IMR-90 (cell line): ENCODE results near the gene CMSS1. TPM values are rescaled to one million over a fixed set of nuclear protein-coding genes. Genes with fewer than 3 reads are reported as not detected.

Experiments used
- ATAC-seq: fragments of 200-7000 bp; cut with Tn5 transposase; 2 replicates; pipeline ENCODE4 v1.9.1; 2020; ENCODE audit warnings: low read depth, mild to moderate bottlenecking, moderate library complexity
- BruUV-seq: library from RNA; stranded (reverse); fragments of 400-500 nt; replicated peaks from 2 replicates; lab custom pipeline; 2021; lab: Mats Ljungman, UMichigan
- CTCF ChIA-PET: fragments of 300-600 bp; formaldehyde crosslinking; extraction: SDS; loops from one replicate; lab custom pipeline; 2021; ENCODE audit warnings: antibody characterized with exemption; lab: Yijun Ruan, JAX
- POLR2A ChIA-PET: fragments of 300-600 bp; sonication (Branson Sonifier 250); formaldehyde crosslinking; loops from one replicate; lab custom pipeline; 2022; ENCODE audit warnings: antibody characterized with exemption; ENCODE audit not compliant: unreplicated experiment; lab: Charles Lee
- DNase-seq: peaks from one replicate; pipeline ENCODE4 v3.0.0; 2013
- H2AFZ ChIP-seq: replicated peaks from 2 replicates; pipeline ENCODE3; 2013; ENCODE audit warnings: low read length, mild to moderate bottlenecking; ENCODE audit not compliant: poor library complexity
- H2AK5ac ChIP-seq: 2 replicates; pipeline ENCODE4 v1.6.1; 2013; ENCODE audit warnings: low read depth, low read length, inconsistent platforms
- H2AK9ac ChIP-seq: replicated peaks from 2 replicates; pipeline ENCODE3; 2013; ENCODE audit warnings: mild to moderate bottlenecking, low read depth, low read length, moderate library complexity; ENCODE audit not compliant: poor library complexity
- H2BK120ac ChIP-seq: 2 replicates; pipeline ENCODE4 v1.6.1; 2013; ENCODE audit warnings: low read depth, low read length, inconsistent platforms
- H2BK15ac ChIP-seq: 3 replicates; pipeline ENCODE4 v1.6.1; 2013; ENCODE audit warnings: low read depth, low read length, inconsistent platforms
- H2BK20ac ChIP-seq: 2 replicates; pipeline ENCODE4 v1.6.1; 2013; ENCODE audit warnings: low read depth, mild to moderate bottlenecking, inconsistent platforms, low read length, moderate library complexity
- H2BK5ac ChIP-seq: 2 replicates; pipeline ENCODE4 v1.6.1; 2013; ENCODE audit warnings: mild to moderate bottlenecking, low read depth, low read length, inconsistent platforms; ENCODE audit not compliant: poor library complexity, severe bottlenecking
- H3K14ac ChIP-seq: replicated peaks from 2 replicates; pipeline ENCODE4 v1.6.1; 2013; ENCODE audit warnings: low read depth, low read length, inconsistent platforms
- H3K18ac ChIP-seq: 2 replicates; pipeline ENCODE4 v1.6.1; 2013; ENCODE audit warnings: low read depth, low read length, control low read depth
- H3K23ac ChIP-seq: 2 replicates; pipeline ENCODE4 v1.6.1; 2013; ENCODE audit warnings: low read depth, low read length, inconsistent platforms
- H3K27ac ChIP-seq: 2 replicates; pipeline ENCODE4 v1.5.1; 2013; ENCODE audit warnings: mild to moderate bottlenecking, control low read depth, low read length; ENCODE audit not compliant: insufficient read depth
- H3K27me3 ChIP-seq: 2 replicates; pipeline ENCODE4 v1.6.1; 2013; ENCODE audit warnings: low read length; ENCODE audit not compliant: control insufficient read depth, insufficient read depth
- H3K36me3 ChIP-seq: 2 replicates; pipeline ENCODE4 v1.6.1; 2013; ENCODE audit warnings: low read length, mixed read lengths; ENCODE audit not compliant: control insufficient read depth, insufficient read depth
- H3K4ac ChIP-seq: 2 replicates; pipeline ENCODE4 v1.6.1; 2013; ENCODE audit warnings: low read depth, low read length, inconsistent platforms
- H3K4me1 ChIP-seq: 2 replicates; pipeline ENCODE4 v1.6.1; 2013; ENCODE audit warnings: low read length, mixed read lengths; ENCODE audit not compliant: control insufficient read depth, insufficient read depth
- H3K4me2 ChIP-seq: 2 replicates; pipeline ENCODE4 v1.6.1; 2013; ENCODE audit warnings: low read depth, mild to moderate bottlenecking, control low read depth, low read length, moderate library complexity
- H3K4me3 ChIP-seq: 2 replicates; pipeline ENCODE4 v1.5.1; 2013; ENCODE audit warnings: low read depth, mild to moderate bottlenecking, control low read depth, low read length, moderate library complexity; ENCODE audit not compliant: insufficient read depth
- H3K56ac ChIP-seq: 2 replicates; pipeline ENCODE4 v1.6.1; 2013; ENCODE audit warnings: low read length, inconsistent platforms; ENCODE audit not compliant: insufficient read depth; ENCODE audit errors: extremely low read depth
- H3K79me1 ChIP-seq, 2 experiments: 2 replicates each; pipeline ENCODE4 v1.6.1; 2013; ENCODE audit warnings: low read length in 2 of 2, inconsistent platforms in 1 of 2, low read depth in 1 of 2
- H3K9ac ChIP-seq: 2 replicates; pipeline ENCODE4 v1.6.1; 2013; ENCODE audit warnings: low read depth, low read length, control low read depth
- H3K9me1 ChIP-seq: 2 replicates; pipeline ENCODE4 v1.6.1; 2013; ENCODE audit warnings: low read length, inconsistent platforms; ENCODE audit not compliant: insufficient read depth
- H3K9me3 ChIP-seq: 2 replicates; pipeline ENCODE4 v1.6.1; 2013; ENCODE audit warnings: low read length; ENCODE audit not compliant: control insufficient read depth, insufficient read depth
- H4K20me1 ChIP-seq: 2 replicates; pipeline ENCODE4 v1.6.1; 2013; ENCODE audit warnings: low read length, inconsistent platforms; ENCODE audit not compliant: insufficient read depth
- H4K5ac ChIP-seq: 2 replicates; pipeline ENCODE4 v1.6.1; 2013; ENCODE audit warnings: mild to moderate bottlenecking, low read depth, low read length, control low read depth
- H4K8ac ChIP-seq, 2 experiments: 2 replicates each; pipeline ENCODE4 v1.6.1; 2013; ENCODE audit warnings: low read depth in 2 of 2, low read length in 2 of 2, control low read depth in 1 of 2, inconsistent platforms in 1 of 2
- H4K91ac ChIP-seq: 2 replicates; pipeline ENCODE4 v1.6.1; 2013; ENCODE audit warnings: low read depth, low read length, inconsistent platforms; ENCODE audit not compliant: insufficient read depth
- BHLHE40 ChIP-seq: fragments of 150-350 bp; IDR thresholded peaks from 2 replicates; pipeline ENCODE4 v1.6.1; 2016; ENCODE audit warnings: mild to moderate bottlenecking, low read depth, low read length
- CEBPB ChIP-seq: IDR thresholded peaks from 2 replicates; pipeline ENCODE4 v1.6.1; 2012; ENCODE audit warnings: low read depth, low read length, improper control_type of control experiment
- CHD1 ChIP-seq: IDR thresholded peaks from 2 replicates; pipeline ENCODE4 v1.6.1; 2012; ENCODE audit warnings: low read depth, low read length, improper control_type of control experiment
- CTCF ChIP-seq: conservative IDR thresholded peaks from 2 replicates; pipeline ENCODE4 v1.5.1; 2012; ENCODE audit warnings: mild to moderate bottlenecking, low read depth, low read length, improper control_type of control experiment
- ELK1 ChIP-seq: fragments of 150-350 bp; IDR thresholded peaks from 2 replicates; pipeline ENCODE4 v1.6.1; 2016; ENCODE audit warnings: low read depth, mild to moderate bottlenecking, low read length, moderate library complexity, borderline replicate concordance
- FOS ChIP-seq: fragments of 150-350 bp; IDR thresholded peaks from 2 replicates; pipeline ENCODE4 v1.6.1; 2016; ENCODE audit warnings: low read depth, low read length
- MAFK ChIP-seq: IDR thresholded peaks from 2 replicates; pipeline ENCODE4 v1.6.1; 2012; ENCODE audit warnings: low read depth, low read length, improper control_type of control experiment
- MAZ ChIP-seq: IDR thresholded peaks from 2 replicates; pipeline ENCODE4 v1.6.1; 2012; ENCODE audit warnings: low read depth, mild to moderate bottlenecking, low read length, improper control_type of control experiment, moderate library complexity, borderline replicate concordance
- NFE2L2 ChIP-seq: fragments of 150-350 bp; IDR thresholded peaks from 2 replicates; pipeline ENCODE4 v1.6.1; 2016; ENCODE audit warnings: low read depth, mild to moderate bottlenecking, low read length
- POLR2A ChIP-seq: IDR thresholded peaks from 2 replicates; pipeline ENCODE4 v1.6.1; 2012; ENCODE audit warnings: mild to moderate bottlenecking, low read depth, low read length
- RAD21 ChIP-seq: IDR thresholded peaks from 2 replicates; pipeline ENCODE4 v1.6.1; 2012; ENCODE audit warnings: low read length, improper control_type of control experiment
- RCOR1 ChIP-seq: IDR thresholded peaks from 2 replicates; pipeline ENCODE4 v1.6.1; 2012; ENCODE audit warnings: mild to moderate bottlenecking, low read length, improper control_type of control experiment; ENCODE audit not compliant: insufficient replicate concordance
- RFX5 ChIP-seq: IDR thresholded peaks from 2 replicates; pipeline ENCODE4 v1.8.0; 2012; ENCODE audit warnings: low read depth, mild to moderate bottlenecking, low read length, moderate library complexity
- SMC3 ChIP-seq: fragments of 150-350 bp; IDR thresholded peaks from 2 replicates; pipeline ENCODE4 v1.6.1; 2016; ENCODE audit warnings: low read depth, mild to moderate bottlenecking, antibody characterized with exemption, low read length, moderate library complexity
- USF2 ChIP-seq: fragments of 150-350 bp; IDR thresholded peaks from 2 replicates; pipeline ENCODE4 v1.6.1; 2017; ENCODE audit warnings: mild to moderate bottlenecking, antibody characterized with exemption, low read length, low read depth
- WGBS, 2 experiments: methylation state at CpG; one replicate each; pipeline versions ENCODE4 v1.1.5 to v1.1.7; 2013; ENCODE audit warnings: missing lambda C conversion rate in 2 of 2; ENCODE audit not compliant: insufficient read length in 1 of 2; ENCODE audit errors: extremely low coverage in 2 of 2; 5-methylcytosine and 5-hydroxymethylcytosine counted together
- dilution Hi-C: fragments of 300-500 bp; cut with HindIII; formaldehyde crosslinking; loops from one replicate; pipeline ENCODE4 v1.14.3; 2018; ENCODE audit warnings: low sequenced_read_pairs; ENCODE audit not compliant: unreplicated experiment
- in situ Hi-C: fragments of 300-500 bp; cut with MboI; formaldehyde crosslinking; loops from 3 replicates; pipeline ENCODE4 v1.14.3; 2019; ENCODE audit warnings: low sequenced_read_pairs, inconsistent platforms, mixed read lengths
- intact Hi-C: fragments of 100-400 bp; cut with micrococcal nuclease; formaldehyde crosslinking; loops from 2 replicates; pipeline ENCODE4 v1.10.0; 2022
- polyA plus RNA-seq, 3 experiments: library from polyadenylated mRNA; depleted of rRNA; stranded (reverse); fragments of >200 nt; gene quantifications; 2 replicates each; pipeline ENCODE4 v1.2.3, GENCODE V29; 2012; ENCODE audit warnings: low replicate concordance in 1 of 3
- total RNA-seq: library from RNA; depleted of rRNA; stranded (reverse); fragments of >200 nt; gene quantifications from 2 replicates; pipeline ENCODE4 v1.2.3, GENCODE V29; 2012

The CMSS1 gene
- total and polyA plus RNA-seq, 2 of the 4 experiments (the other 2 are of a cell fraction), result 12.5 to 13.6 TPM

GRCh38 chr3:100045696-100046095 lies 228.0 kb downstream of the CMSS1 start:
- WGBS, 2 experiments, result 24% methylated on average over 3 of the region's 3 CpGs; no CpG with 5 or more reads in 1 of the 2 experiments
- POLR2A ChIA-PET, result interaction anchor here (0.8 to 1.4 kb wide), 5 partner anchors 13 to 172 kb away, joined by 3 to 4 read pairs (median 3); no protein-coding TSS in a partner anchor
- intact Hi-C loops, result loop anchor here (1.0 kb wide), 1 partner anchor 144 kb away; no protein-coding TSS in a partner anchor
- TF ChIP-seq USF2 (no peak), SMC3 (no peak), MAFK (peak; percentile 37; the same call in 1 of the 2 replicates), MAZ (peak; percentile 85; the same call in 1 of the 2 replicates), CTCF (no peak), POLR2A (no peak), ELK1 (no peak), CHD1 (no peak), RAD21 (peak; percentile 14), BHLHE40 (peak; percentile 53), NFE2L2 (no peak), RFX5 (no peak), RCOR1 (peak; percentile 88), FOS (peak; percentile 47; the same call in 1 of the 2 replicates), CEBPB (peak; percentile 74)

More at GRCh38 chr3:100045696-100046095, 228.0 kb downstream of the CMSS1 start:
- Histone ChIP-seq H3K4ac (no peak overlapping the region; the same call in 1 of the 2 replicates), H3K4me1 (peaks cover 24% of the 10 kb centered on the region), H4K8ac (peak overlapping the region in 1 of 2 experiments; percentile 25; a peak in 1 of 4 replicates), H2BK120ac (peak overlapping the region; percentile 64), H3K9me3 (no peaks in the 10 kb centered on the region), H2AFZ (no peak overlapping the region), H3K36me3 (no peaks in the 10 kb centered on the region), H3K9me1 (peaks cover 5% of the 10 kb centered on the region; the same call in 1 of the 2 replicates), H3K4me2 (peak overlapping the region; percentile 2; the same call in 1 of the 2 replicates), H3K23ac (no peak overlapping the region), H3K27ac (0 out of 2 replicates have a peak overlapping the region, but pooled peaks have one; percentile 1), H4K5ac (no peak overlapping the region), H3K56ac (no peak overlapping the region; the same call in 1 of the 2 replicates), H3K14ac (no peak overlapping the region; the same call in 1 of the 2 replicates), H3K18ac (peak overlapping the region; percentile 10; the same call in 1 of the 2 replicates), H4K91ac (no peak overlapping the region), H2AK9ac (no peak overlapping the region), H4K20me1 (no peaks in the 10 kb centered on the region), H3K27me3 (peaks cover 4% of the 10 kb centered on the region; the same call in 1 of the 2 replicates), H3K9ac (no peak overlapping the region), H2AK5ac (no peak overlapping the region), H2BK5ac (peak overlapping the region; percentile 71), H3K4me3 (no peak overlapping the region), H3K79me1 (peaks cover 0 to 8% of the 10 kb centered on the region in 2 experiments; a peak in 3 of 4 replicates), H2BK20ac (0 out of 2 replicates have a peak overlapping the region, but pooled peaks have one; percentile 52), H2BK15ac (0 out of 3 replicates have a peak overlapping the region, but pooled peaks have one; percentile 1)
- CTCF ChIA-PET, result interaction anchor here (0.9 to 1.6 kb wide), 4 partner anchors 39 to 208 kb away, joined by 3 to 7 read pairs (median 4); no protein-coding TSS in a partner anchor
- BruUV-seq, result no TSS peak
- dilution Hi-C loops (no loop called here), in situ Hi-C loops (no loop called here)
- ATAC-seq (peak; percentile 69), DNase-seq (peak; percentile 99)
